Motor neuron (in vitro differentiated cells): Measurements from ENCODE around the gene CHRNA4. TPM values are rescaled to one million over a fixed set of nuclear protein-coding genes. Genes with fewer than 3 reads are reported as not detected.

Experiments
- ATAC-seq, 8 experiments: fragments of 200-7000 bp; cut with Tn5 transposase; replicated peaks in 6 of 8; 2 replicates each; pipeline ENCODE4 v1.8.0; 2021; ENCODE audit warnings: mild to moderate bottlenecking in 8 of 8, moderate library complexity in 8 of 8
- H3K27ac ChIP-seq, 2 donors: fragments of 250-450 bp; sonication (Bioruptor Pico); 2 replicates each; pipeline ENCODE4 v1.9.0; 2021; ENCODE audit warnings: antibody characterized with exemption in 2 of 2, mild to moderate bottlenecking in 2 of 2, moderate library complexity in 1 of 2
- H3K4me1 ChIP-seq, 2 donors: fragments of 250-450 bp; sonication (Bioruptor Pico); replicated peaks in 1 of 2; 2 replicates each; pipeline ENCODE4 v1.6.1; 2021; ENCODE audit warnings: antibody characterized with exemption in 2 of 2, mild to moderate bottlenecking in 2 of 2, moderate library complexity in 1 of 2
- H3K4me3 ChIP-seq, 5 donors: fragments of 250-450 bp; sonication (Bioruptor Pico); 2 replicates each; pipeline ENCODE4 v1.9.0; 2021; ENCODE audit warnings: antibody characterized with exemption in 5 of 5, mild to moderate bottlenecking in 5 of 5, moderate library complexity in 4 of 5
- WGBS, 10 experiments: fragments of 450-650 bp; shearing (Covaris generic); methylation state at CpG; one replicate each; pipeline ENCODE4 v1.0.0; 2022; 5-methylcytosine and 5-hydroxymethylcytosine counted together
- in situ Hi-C, 9 experiments: fragments of 400-800 bp; cut with MboI; loops; one replicate each; pipeline ENCODE4 v1.15.0; 2021; ENCODE audit warnings: low sequenced_read_pairs in 9 of 9, low pct_unique_long_range_greater_than_20kb in 2 of 9; ENCODE audit not compliant: unreplicated experiment in 9 of 9
- total RNA-seq, 8 experiments: library from RNA; unstranded; fragments of 300-600 nt; gene quantifications; 2 replicates each; pipeline versions ENCODE4 v1.2.3 to v1.2.4, GENCODE V29; 2022

CHRNA4 gene
- total RNA-seq, 8 experiments from 2014 or later, result 0.54 to 29.1 (median 12.5) TPM

DNA sequence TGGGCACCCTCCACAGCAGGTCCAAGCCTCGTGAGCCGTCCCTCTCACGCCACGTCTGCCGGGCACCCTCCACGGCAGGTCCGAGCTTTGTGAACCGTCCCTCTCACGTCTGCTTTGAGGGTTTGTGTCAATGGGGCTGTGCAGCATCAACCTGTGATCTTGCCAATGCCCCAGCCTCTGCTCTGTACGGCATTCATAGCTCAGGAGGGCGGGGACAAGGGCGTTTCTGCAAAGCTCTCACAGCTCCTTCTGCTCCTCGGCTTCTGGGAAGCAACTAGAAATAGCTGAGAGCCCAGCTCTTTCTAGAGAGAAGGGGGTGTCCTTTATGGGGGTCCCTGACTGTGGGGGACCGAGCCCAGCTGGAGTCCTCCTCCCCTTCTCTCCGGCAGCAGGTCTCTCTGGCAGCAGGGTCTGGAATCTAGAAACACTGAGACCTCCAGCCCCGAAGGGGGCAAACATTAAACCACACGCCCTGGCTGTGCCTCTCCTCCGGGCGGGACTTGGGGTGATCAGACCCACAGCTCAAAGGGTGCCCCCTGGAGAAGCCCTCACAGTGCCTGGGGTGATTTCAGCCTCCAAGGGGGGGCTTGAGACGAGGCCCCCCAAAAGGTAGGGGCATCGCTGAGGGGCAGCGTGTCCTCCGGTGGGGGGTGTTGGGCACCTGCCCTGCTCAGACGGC, 41.2 kb upstream of the CHRNA4 start:
- H3K27ac ChIP-seq, result no peak overlapping the region
- 50 to 80% (median 57%) methylated on average over 1 to 5 of the region's 24 CpGs; no CpG with 5 or more reads in 6 of the 10 experiments for WGBS, 10 experiments

DNA sequence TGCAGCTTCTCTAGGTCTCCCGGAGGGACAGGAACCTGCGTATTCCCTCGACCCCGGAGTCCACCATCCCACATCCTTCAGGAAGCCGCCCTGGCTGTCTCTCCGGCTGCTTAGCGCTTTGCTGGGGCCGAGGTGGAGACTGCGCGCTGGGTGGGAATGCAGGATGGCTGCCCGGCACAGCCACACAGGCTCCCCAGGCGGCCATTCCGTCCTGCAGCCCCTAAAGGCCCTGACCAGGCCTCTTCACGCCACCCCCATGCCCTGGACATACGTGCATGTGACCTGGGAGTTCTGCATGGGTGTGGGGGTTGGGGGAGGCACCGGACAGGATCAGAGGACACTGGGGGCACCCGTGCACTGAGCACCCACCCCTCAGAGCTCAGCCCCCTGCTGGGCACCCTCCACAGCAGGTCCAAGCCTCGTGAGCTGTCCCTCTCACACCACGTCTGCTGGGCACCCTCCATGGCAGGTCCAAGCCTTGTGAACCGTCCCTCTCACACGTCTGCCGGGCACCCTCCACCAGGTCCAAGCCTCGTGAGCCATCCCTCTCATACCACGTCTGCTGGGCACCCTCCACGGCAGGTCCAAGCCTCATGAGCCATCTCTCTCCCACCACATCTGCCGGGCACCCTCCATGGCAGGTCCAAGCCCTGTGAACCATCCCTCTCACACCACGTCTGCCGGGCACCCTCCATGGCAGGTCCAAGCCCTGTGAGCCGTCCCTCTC, 40.4 kb upstream of the CHRNA4 start:
- in situ Hi-C loops, result no loop called here

More for the DNA sequence above, 41.2 kb upstream of the CHRNA4 start:
- in situ Hi-C loops, result no loop called here
- Histone ChIP-seq H3K4me1 (peaks cover 6 to 10% of the 10 kb centered on the region in 2 donors), H3K4me3 (no peak overlapping the region)
- ATAC-seq, result peak; percentile 2 to 96 (median 30)

DNA sequence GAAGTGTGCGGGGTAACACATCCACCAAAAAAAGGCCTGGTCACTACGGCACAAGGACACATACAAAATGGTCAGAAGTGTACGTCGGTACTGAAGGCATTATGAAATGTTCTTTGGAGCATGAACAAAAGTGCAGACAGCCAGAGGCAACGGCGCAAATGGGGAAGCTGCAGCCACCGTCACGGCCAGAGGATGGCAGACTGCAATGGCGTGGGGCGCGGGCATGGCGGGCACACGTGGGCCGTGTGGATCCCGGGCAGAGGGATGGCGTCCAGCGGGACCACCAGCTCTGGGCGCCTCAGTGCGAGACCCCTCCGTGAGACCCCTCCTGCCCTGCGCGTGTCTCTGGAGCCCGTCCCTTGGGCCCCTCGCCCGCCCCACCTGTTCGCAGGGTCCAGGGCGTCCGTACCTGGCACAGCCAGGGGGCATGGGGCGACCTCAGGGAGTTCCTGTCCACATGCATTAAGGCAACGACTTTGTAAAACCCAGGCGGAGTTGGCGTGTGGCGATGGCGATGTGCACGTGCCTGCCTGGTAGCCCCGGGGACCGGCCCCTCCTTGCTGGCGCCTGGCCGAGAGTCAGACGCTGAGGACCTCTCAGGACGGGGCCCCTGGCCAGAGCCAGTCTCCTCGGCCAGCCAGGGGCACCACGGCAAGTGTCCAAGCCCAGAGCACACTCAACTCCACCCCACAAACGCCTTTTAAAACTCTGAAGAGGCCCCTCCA, 39.5 kb upstream of the CHRNA4 start:
- no peak for ATAC-seq
- Histone ChIP-seq H3K4me1 (peaks cover 9 to 10% of the 10 kb centered on the region in 2 donors), H3K27ac (no peak overlapping the region), H3K4me3 (no peak overlapping the region)
- WGBS, 10 experiments, result 10 to 92% (median 86%) methylated on average over 2 to 17 of the region's 44 CpGs; no CpG with 5 or more reads in 4 of the 10 experiments
- in situ Hi-C loops, result no loop called here

More for the DNA sequence above, 40.4 kb upstream of the CHRNA4 start:
- ATAC-seq, result no peak
- no peak overlapping the region for H3K27ac ChIP-seq
- H3K4me1 ChIP-seq, result peaks cover 6 to 10% of the 10 kb centered on the region in 2 donors
- WGBS, 10 experiments, result 50 to 80% methylated on average over 1 to 2 of the region's 29 CpGs; no CpG with 5 or more reads in 8 of the 10 experiments
- no peak overlapping the region for H3K4me3 ChIP-seq

DNA sequence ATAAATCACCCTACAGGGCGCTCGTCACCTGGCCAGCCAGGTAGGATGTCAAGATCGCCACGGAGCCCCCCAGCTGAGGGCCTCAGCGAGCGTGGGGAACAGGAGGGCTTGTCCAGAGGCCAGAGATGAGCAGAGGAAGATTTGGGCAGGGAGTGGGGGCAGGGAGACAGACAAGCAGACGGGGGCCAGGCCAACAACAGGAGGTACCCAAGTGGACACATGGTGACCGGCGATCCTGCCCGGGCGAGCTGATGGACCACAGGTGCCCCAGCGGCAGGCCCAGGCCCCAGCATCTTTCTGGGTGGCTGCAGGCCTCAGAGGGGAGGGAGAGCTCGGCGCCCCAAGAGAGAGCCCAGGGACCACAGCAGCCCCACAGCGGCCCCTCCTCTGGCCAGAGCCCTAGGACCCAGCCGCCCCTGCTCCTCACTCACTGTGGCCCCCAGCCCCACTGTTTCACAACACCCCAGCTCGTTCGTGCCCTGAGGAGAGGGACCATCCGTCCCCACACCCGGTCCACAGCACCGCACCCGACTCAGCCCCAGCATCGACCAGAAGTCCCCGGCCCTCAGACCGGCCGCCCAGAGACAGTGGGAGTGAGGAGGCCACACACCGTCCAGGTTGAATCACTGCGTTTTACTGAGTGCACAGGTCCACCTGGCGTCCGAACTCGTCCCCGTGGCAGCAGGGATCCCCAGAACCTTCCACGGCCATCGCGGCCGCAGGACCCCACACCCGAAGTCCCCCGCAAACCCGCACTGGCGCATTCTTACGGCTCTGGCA, 38.6 kb upstream of the CHRNA4 start:
- no peak for ATAC-seq
- in situ Hi-C loops, result loop anchor here in 1 of 9 experiments (25.0 kb wide), 1 partner anchor 112 kb away; the partner anchor contains the start of gene COL20A1
- Histone ChIP-seq H3K4me3 (no peak overlapping the region), H3K4me1 (peaks cover 18% of the 10 kb centered on the region in 2 donors), H3K27ac (no peak overlapping the region)
- WGBS, 10 experiments, result 22 to 96% (median 67%) methylated on average over 4 to 14 of the region's 41 CpGs; no CpG with 5 or more reads in 7 of the 10 experiments

DNA sequence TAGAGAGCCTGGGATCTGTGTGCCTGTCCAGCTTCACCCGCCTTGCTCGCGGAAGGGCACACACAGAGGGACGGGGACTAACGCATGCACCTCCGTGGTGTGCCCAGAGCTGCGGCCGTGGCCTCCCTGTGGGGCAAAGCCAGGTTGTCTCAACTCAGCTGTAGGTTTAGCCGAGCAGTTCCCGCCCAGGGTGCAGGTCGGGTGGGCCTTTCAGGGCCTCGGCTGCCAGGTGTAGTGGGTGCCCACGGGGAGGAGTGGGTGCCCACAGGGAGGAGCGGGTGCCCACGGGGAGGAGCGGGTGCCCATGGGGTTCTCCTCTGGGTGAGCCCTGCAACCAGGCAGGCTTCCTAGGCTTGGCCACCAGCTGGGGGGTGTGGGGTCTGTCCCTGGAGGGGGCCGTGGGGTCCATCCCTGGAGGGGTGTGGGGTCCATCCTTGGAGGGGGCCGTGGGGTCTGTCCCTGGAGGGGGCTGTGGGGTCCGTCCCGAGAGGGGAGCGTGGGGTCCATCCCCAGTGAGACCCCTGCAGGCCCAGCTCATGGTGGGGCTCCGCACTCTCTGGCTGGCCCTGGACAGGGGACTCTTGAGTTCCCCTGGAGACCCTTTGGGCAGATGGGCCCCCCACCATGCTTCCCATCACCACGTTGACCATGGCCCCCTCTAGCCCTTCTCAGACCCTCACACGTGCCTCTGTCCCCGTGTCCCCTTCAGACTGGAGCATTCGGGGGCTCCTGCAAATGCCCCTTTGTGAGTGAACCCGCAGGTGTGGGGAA, 37.8 kb upstream of the CHRNA4 start:
- ATAC-seq, result no peak
- in situ Hi-C loops, result loop anchor here in 1 of 9 experiments (25.0 kb wide), 1 partner anchor 112 kb away; the partner anchor contains the start of gene COL20A1

DNA sequence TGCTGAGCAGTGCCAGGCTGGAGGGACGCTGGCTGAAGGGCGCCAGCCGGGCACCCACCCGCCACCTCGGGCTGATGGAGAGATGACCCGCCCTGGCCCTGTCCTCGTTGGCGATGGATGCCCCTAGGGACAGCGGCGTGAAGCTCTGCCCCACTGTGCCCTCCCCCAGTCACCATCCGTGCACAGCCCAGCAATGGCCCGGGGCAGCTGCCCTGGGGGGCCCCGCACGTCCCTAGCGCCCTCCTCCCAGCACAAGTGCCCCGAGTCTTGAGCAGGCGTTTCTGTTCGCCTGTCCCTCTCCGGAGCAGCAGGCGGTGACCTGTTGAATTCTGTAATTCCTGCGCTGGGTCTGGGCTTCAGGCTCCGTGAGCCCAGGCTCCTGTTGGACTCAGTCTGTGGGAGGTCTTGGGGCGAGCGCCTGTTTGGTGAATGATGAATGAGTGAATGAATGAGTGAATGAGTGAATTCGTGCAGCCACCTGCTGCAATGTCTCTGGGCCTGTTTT, 36.8 kb upstream of the CHRNA4 start:
- peaks cover 31% of the 10 kb centered on the region in 2 donors for H3K4me1 ChIP-seq
- no peak overlapping the region for H3K4me3 ChIP-seq
- in situ Hi-C loops, result loop anchor here in 1 of 9 experiments (25.0 kb wide), 1 partner anchor 111 kb away; the partner anchor contains the start of gene COL20A1
- no peak for ATAC-seq
- H3K27ac ChIP-seq, result no peak overlapping the region
- 48 to 100% (median 95%) methylated on average over 1 to 7 of the region's 25 CpGs; no CpG with 5 or more reads in 6 of the 10 experiments for WGBS, 10 experiments

More for the DNA sequence above, 37.8 kb upstream of the CHRNA4 start:
- no peak overlapping the region for H3K27ac ChIP-seq
- peaks cover 26 to 27% of the 10 kb centered on the region in 2 donors for H3K4me1 ChIP-seq
- WGBS, 10 experiments, result 20 to 100% (median 59%) methylated on average over 2 to 9 of the region's 27 CpGs; no CpG with 5 or more reads in 5 of the 10 experiments
- H3K4me3 ChIP-seq, result no peak overlapping the region

DNA sequence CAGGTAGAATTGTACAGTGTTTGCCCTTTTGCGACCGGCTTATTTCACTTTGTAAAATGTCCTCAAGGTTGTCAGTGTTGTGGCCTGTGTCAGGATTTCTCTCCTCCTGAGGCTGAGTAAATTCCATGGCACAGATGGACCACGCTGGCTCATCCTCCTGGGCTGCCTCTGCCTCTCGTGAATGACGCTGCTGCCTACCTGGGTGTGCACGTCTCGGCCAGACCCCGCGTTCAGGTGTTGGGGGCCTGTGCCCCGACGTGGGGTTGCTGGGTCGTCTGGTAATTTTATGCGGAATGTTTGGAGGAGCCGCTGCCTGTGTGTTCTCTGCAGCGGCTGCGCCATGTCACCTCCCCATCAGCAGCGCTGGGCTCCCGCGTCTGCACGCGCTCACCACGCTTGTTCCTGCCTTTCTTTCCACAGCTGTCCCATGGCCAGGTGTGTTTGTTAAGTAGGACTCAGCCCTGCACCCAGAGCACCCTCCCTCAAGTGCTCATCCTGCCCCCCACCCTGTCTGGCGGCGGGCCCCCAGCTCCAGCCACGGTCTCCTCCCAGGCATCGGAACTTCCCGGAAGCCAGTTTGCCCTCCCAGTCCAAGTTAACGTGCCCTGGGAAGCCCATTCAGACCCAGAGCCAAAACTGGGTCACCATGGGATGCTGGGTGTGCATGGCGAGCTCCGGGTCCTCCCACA, 36.1 kb upstream of the CHRNA4 start:
- in situ Hi-C loops, result loop anchor here in 1 of 9 experiments (25.0 kb wide), 1 partner anchor 110 kb away; the partner anchor contains the start of gene COL20A1
- Histone ChIP-seq H3K4me1 (peaks cover 24 to 26% of the 10 kb centered on the region in 2 donors), H3K27ac (no peak overlapping the region), H3K4me3 (no peak overlapping the region)
- WGBS, 10 experiments, result 47 to 100% (median 81%) methylated on average over 1 to 10 of the region's 30 CpGs; no CpG with 5 or more reads in 4 of the 10 experiments
- no peak for ATAC-seq

DNA sequence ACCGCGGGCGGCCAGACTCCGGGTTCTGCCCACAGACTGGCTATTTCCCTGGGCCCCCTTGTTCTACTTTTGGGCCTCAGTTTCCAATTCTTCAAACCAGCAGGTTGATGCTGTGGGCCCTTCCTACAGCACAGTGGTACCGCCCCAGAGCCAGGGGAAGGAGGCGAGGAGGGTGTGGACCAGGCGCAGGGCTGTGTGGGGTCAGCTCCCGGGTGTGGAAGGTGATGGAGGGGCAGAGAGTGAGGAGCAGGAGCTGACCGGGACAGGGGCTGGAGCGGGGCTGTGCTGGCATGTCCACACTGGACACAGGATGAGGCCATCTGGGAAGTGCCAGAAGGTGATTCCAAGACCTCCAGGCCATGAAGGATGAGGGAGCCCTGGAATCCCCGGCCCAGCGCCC, 35.2 kb upstream of the CHRNA4 start:
- in situ Hi-C loops, result loop anchor here in 1 of 9 experiments (25.0 kb wide), 1 partner anchor 109 kb away; the partner anchor contains the start of gene COL20A1
- 0 to 100% (median 82%) methylated on average over 1 to 5 of the region's 12 CpGs; no CpG with 5 or more reads in 5 of the 10 experiments for WGBS, 10 experiments
- no peak overlapping the region for H3K4me3 ChIP-seq
- peaks cover 21 to 25% of the 10 kb centered on the region in 2 donors for H3K4me1 ChIP-seq
- no peak overlapping the region for H3K27ac ChIP-seq
- no peak for ATAC-seq

DNA sequence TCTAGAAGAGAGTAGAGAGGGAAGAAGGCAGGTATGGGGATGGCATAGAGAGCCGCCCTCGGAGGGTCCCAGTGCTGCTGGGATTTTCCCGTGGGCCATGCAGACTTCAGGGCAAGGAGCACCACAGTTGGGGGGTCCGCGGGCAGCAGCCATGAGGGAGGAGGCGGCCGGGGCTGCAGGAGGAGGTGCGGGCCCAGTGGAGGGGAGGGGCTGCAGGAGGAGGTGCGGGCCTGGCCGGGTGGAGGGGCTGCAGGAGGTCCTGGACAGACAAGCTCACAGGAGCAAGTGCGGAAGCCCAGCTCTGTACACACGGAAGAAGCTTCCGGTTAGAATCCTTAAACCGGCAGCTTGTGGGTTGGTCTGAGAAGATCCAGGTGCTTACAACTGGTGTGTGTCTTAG, 34.6 kb upstream of the CHRNA4 start:
- ATAC-seq, result no peak
- Histone ChIP-seq H3K4me1 (peaks cover 21 to 25% of the 10 kb centered on the region in 2 donors), H3K27ac (no peak overlapping the region), H3K4me3 (no peak overlapping the region)
- in situ Hi-C loops, result loop anchor here in 1 of 9 experiments (25.0 kb wide), 1 partner anchor 108 kb away; the partner anchor contains the start of gene COL20A1
- WGBS, 10 experiments, result no CpG with 5 or more reads among the region's 14 CpGs

DNA sequence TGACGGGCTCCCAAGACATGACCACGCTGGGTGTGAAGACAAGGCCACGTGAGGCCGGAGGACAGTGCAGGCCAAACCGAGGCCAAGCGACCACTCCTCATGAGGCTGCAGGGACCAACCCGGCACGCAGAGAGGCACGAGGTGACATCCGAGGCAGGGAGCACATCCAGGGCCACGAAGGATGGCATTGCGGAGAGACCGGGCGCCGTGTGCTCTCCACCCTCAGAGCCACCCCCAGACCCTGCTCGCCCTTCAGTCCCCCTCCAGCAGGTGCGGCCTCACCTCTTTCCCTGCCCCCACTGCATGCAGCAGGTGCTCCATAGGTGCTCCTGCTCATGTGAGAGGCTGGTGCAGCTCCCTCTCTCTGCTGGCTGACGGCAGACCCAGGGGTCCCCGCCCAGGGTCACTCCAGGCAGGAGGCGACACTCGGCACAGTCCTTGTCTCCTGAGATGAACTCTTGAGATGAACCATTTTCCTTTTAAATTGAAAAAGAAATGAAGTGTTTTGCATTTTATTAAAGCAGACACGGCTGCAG, 33.8 kb upstream of the CHRNA4 start:
- no peak for ATAC-seq
- WGBS, 10 experiments, result 20 to 100% (median 80%) methylated on average over 1 to 4 of the region's 22 CpGs; no CpG with 5 or more reads in 5 of the 10 experiments
- Histone ChIP-seq H3K4me3 (no peak overlapping the region), H3K27ac (no peak overlapping the region), H3K4me1 (peaks cover 21 to 25% of the 10 kb centered on the region in 2 donors)
- in situ Hi-C loops, result loop anchor here in 1 of 9 experiments (25.0 kb wide), 1 partner anchor 108 kb away; the partner anchor contains the start of gene COL20A1
